Measurements from ENCODE around the gene PNMA8C.
"Not testable (repeated sequence)": the region's sequence is repeated elsewhere in the genome, so short reads cannot be mapped to it uniquely, and the experiment has no call there.

Gene PNMA8C

GRCh38 chr19:46447006-46447405 is 18.3 kb upstream of the PNMA8C start:
- DNase-seq (ENCODE audit: low read depth) = no peak

GRCh38 chr19:46446021-46446420 is 17.3 kb upstream of the PNMA8C start:
- DNase-seq (ENCODE audit: low read depth) = no peak

- DNase-seq (ENCODE audit: low read depth) = peak; percentile 38
Measured at GRCh38 chr19:46442808-46443450, 14.2 kb upstream of the PNMA8C start.

- DNase-seq (ENCODE audit: low read depth) = no peak
Measured at GRCh38 chr19:46441866-46442265, 13.1 kb upstream of the PNMA8C start.

- DNase-seq (ENCODE audit: low read depth) = not testable (repeated sequence)
Measured at GRCh38 chr19:46435689-46436088, 7.0 kb upstream of the PNMA8C start.

- no peak for DNase-seq (ENCODE audit: low read depth)
Measured at GRCh38 chr19:46435009-46435408, 6.3 kb upstream of the PNMA8C start.

GRCh38 chr19:46433470-46433869 is 4.7 kb upstream of the PNMA8C start:
- DNase-seq (ENCODE audit: low read depth) = not testable (repeated sequence)

GRCh38 chr19:46431824-46432223 is 3.1 kb upstream of the PNMA8C start:
- no peak for DNase-seq (ENCODE audit: low read depth)

GRCh38 chr19:46429999-46430398 is 1.3 kb upstream of the PNMA8C start:
- no peak for DNase-seq (ENCODE audit: low read depth)

GRCh38 chr19:46427518-46428045 is 1.2 kb downstream of the PNMA8C start:
- DNase-seq (ENCODE audit: low read depth) = no peak

- DNase-seq (ENCODE audit: low read depth) = peak; percentile 38
Measured at GRCh38 chr19:46426506-46427162, 2.1 kb downstream of the PNMA8C start.

GRCh38 chr19:46426035-46426505 is 2.7 kb downstream of the PNMA8C start:
- no peak for DNase-seq (ENCODE audit: low read depth)

- no peak for DNase-seq (ENCODE audit: low read depth)
Measured at GRCh38 chr19:46423188-46423587, 5.5 kb downstream of the PNMA8C start.

- DNase-seq (ENCODE audit: low read depth) = no peak
Measured at GRCh38 chr19:46422344-46422743, 6.4 kb downstream of the PNMA8C start.

- DNase-seq (ENCODE audit: low read depth) = no peak
Measured at GRCh38 chr19:46420056-46420455, 8.7 kb downstream of the PNMA8C start.

- DNase-seq (ENCODE audit: low read depth) = peak; percentile 56
Measured at GRCh38 chr19:46415804-46416709, 12.7 kb downstream of the PNMA8C start.

GRCh38 chr19:46414899-46415298 is 13.8 kb downstream of the PNMA8C start:
- not testable (repeated sequence) for DNase-seq (ENCODE audit: low read depth)

GRCh38 chr19:46413262-46414031 is 15.3 kb downstream of the PNMA8C start, which contains the start of gene CCDC8:
TSS of gene CCDC8 (minus strand) at chr19:46413564. CDS start at chr19:46412810, 754 bp downstream.
- peak; percentile 77 for DNase-seq (ENCODE audit: low read depth)

- no peak for DNase-seq (ENCODE audit: low read depth)
Measured at GRCh38 chr19:46412650-46413261, 16.0 kb downstream of the PNMA8C start.

GRCh38 chr19:46411925-46412649 is 16.6 kb downstream of the PNMA8C start:
- DNase-seq (ENCODE audit: low read depth) = no peak
